CD14-positive monocyte (primary cell): ENCODE measurements around the gene MCCD1. TPM values are rescaled to one million over a fixed set of nuclear protein-coding genes. Genes with fewer than 3 reads are reported as not detected.

ENCODE experiments used
- DNase-seq, 3 donors: peaks; one replicate each; pipeline ENCODE4 v3.0.0-alpha.2; 2011 to 2022
- H2AFZ ChIP-seq: 2 replicates; pipeline ENCODE4 v1.6.0; 2012; ENCODE audit warnings: mild to moderate bottlenecking, low read depth, low read length, inconsistent platforms; ENCODE audit not compliant: insufficient read depth, poor library complexity, severe bottlenecking
- H3K27ac ChIP-seq, 2 donors: 1 replicate in 1 of 2; 2 replicates in 1 of 2; pipeline ENCODE4 v1.5.1; 2012 to 2013; ENCODE audit warnings: low read length in 2 of 2, control low read depth in 1 of 2, inconsistent platforms in 1 of 2, low read depth in 1 of 2, mild to moderate bottlenecking in 1 of 2
- H3K27me3 ChIP-seq, 2 donors: one replicate each; pipeline versions ENCODE4 v1.6.0 to v1.6.1; 2011 to 2013; ENCODE audit warnings: low read length in 2 of 2; ENCODE audit not compliant: control insufficient read depth in 2 of 2, insufficient read depth in 2 of 2
- H3K36me3 ChIP-seq, 2 donors: replicated peaks in 1 of 2; 1 replicate in 1 of 2; 2 replicates in 1 of 2; pipeline versions ENCODE4 v1.5.1 to v1.6.1; 2012 to 2013; ENCODE audit warnings: low read length in 2 of 2, control low read depth in 1 of 2, inconsistent platforms in 1 of 2, mild to moderate bottlenecking in 1 of 2; ENCODE audit not compliant: insufficient read depth in 2 of 2, control insufficient read depth in 1 of 2
- H3K4me1 ChIP-seq, 2 donors: 1 replicate in 1 of 2; 2 replicates in 1 of 2; pipeline versions ENCODE4 v1.5.1 to v1.6.1; 2012 to 2013; ENCODE audit warnings: low read length in 2 of 2, control low read depth in 1 of 2, inconsistent platforms in 1 of 2, mild to moderate bottlenecking in 1 of 2, moderate library complexity in 1 of 2; ENCODE audit not compliant: insufficient read depth in 2 of 2, control insufficient read depth in 1 of 2
- H3K4me2 ChIP-seq: replicated peaks from 2 replicates; pipeline ENCODE3; 2012; ENCODE audit warnings: low read length, moderate library complexity, mild to moderate bottlenecking; ENCODE audit not compliant: poor library complexity, severe bottlenecking; ENCODE audit errors: extremely low read depth
- H3K4me3 ChIP-seq, 3 experiments: fragments of 200-600 bp in 1 of 3; sonication (generic) in 1 of 3; replicated peaks in 1 of 3; 1 replicate in 2 of 3; 2 replicates in 1 of 3; pipeline ENCODE4 v1.5.1; 2011 to 2013; ENCODE audit warnings: low read length in 3 of 3, mild to moderate bottlenecking in 3 of 3, control low read depth in 2 of 3, low read depth in 2 of 3, inconsistent platforms in 1 of 3, moderate library complexity in 1 of 3
- H3K79me2 ChIP-seq: 2 replicates; pipeline ENCODE4 v1.6.0; 2012; ENCODE audit warnings: mild to moderate bottlenecking, control low read depth, inconsistent platforms, low read length, moderate library complexity; ENCODE audit not compliant: insufficient read depth
- H3K9ac ChIP-seq: 2 replicates; pipeline ENCODE4 v1.6.0; 2017; ENCODE audit warnings: low read length, mild to moderate bottlenecking; ENCODE audit not compliant: insufficient read depth, poor library complexity, severe bottlenecking
- H3K9me3 ChIP-seq, 2 donors: replicated peaks in 1 of 2; 1 replicate in 1 of 2; 2 replicates in 1 of 2; pipeline versions ENCODE4 v1.5.1 to v1.6.1; 2012 to 2013; ENCODE audit warnings: low read length in 2 of 2, control low read depth in 1 of 2; ENCODE audit not compliant: control insufficient read depth in 1 of 2, insufficient read depth in 1 of 2
- H4K20me1 ChIP-seq: 2 replicates; pipeline ENCODE4 v1.6.0; 2012; ENCODE audit warnings: mild to moderate bottlenecking, low read length, control low read depth, moderate library complexity; ENCODE audit not compliant: insufficient read depth
- H3K27ac Mint-ChIP-seq, 7 donors: one replicate each; pipeline ENCODE4 v1.8.0; 2020; ENCODE audit warnings: mild to moderate bottlenecking in 7 of 7, mixed read lengths in 7 of 7, moderate library complexity in 6 of 7, inconsistent platforms in 2 of 7
- H3K27me3 Mint-ChIP-seq, 3 donors: one replicate each; pipeline ENCODE4 v1.8.0; 2021 to 2022; ENCODE audit warnings: low read depth in 3 of 3, mild to moderate bottlenecking in 3 of 3, mixed read lengths in 3 of 3, moderate library complexity in 3 of 3, inconsistent platforms in 1 of 3
- H3K36me3 Mint-ChIP-seq, 2 donors: one replicate each; pipeline ENCODE4 v1.8.0; 2020; ENCODE audit warnings: mixed read lengths in 2 of 2, inconsistent platforms in 1 of 2, mild to moderate bottlenecking in 1 of 2
- H3K4me1 Mint-ChIP-seq: one replicate; pipeline ENCODE4 v1.8.0; 2020; ENCODE audit warnings: mild to moderate bottlenecking, mixed read lengths
- H3K4me3 Mint-ChIP-seq, 2 donors: one replicate each; pipeline ENCODE4 v1.8.0; 2020; ENCODE audit warnings: mild to moderate bottlenecking in 2 of 2, mixed read lengths in 2 of 2, moderate library complexity in 1 of 2
- H3K9me3 Mint-ChIP-seq, 7 donors: one replicate each; pipeline ENCODE4 v1.8.0; 2020 to 2022; ENCODE audit warnings: mixed read lengths in 7 of 7, mild to moderate bottlenecking in 6 of 7, moderate library complexity in 6 of 7, inconsistent platforms in 2 of 7
- WGBS: methylation state at CpG from one replicate; pipeline ENCODE4 v1.1.5; 2013; ENCODE audit warnings: missing lambda C conversion rate; ENCODE audit not compliant: insufficient coverage; 5-methylcytosine and 5-hydroxymethylcytosine counted together
- intact Hi-C, 2 donors: fragments of 100-400 bp; cut with micrococcal nuclease; formaldehyde crosslinking; loops; one replicate each; pipeline versions ENCODE4 v1.15.0 to v1.15.1; 2023
- polyA plus RNA-seq, 3 donors: library from polyadenylated mRNA; depleted of rRNA in 1 of 3; unstranded in 2 of 3; stranded (reverse) in 1 of 3; fragments of 300-500 nt in 2 of 3; fragments of >200 nt in 1 of 3; fragmentation: Illumina TruSeq in 2 of 3; gene quantifications; 1 replicate in 2 of 3; 2 replicates in 1 of 3; pipeline ENCODE4 v1.2.3, GENCODE V29; 2012 to 2021
- TF ChIP-seq, protein P1 (sequence below): fragments of 200-600 bp; IDR thresholded peaks from one replicate; pipeline ENCODE4 v1.8.0; 2022; ENCODE audit warnings: antibody characterized with exemption, mild to moderate bottlenecking

Gene MCCD1
- polyA plus RNA-seq, 3 donors = not detected

DNA sequence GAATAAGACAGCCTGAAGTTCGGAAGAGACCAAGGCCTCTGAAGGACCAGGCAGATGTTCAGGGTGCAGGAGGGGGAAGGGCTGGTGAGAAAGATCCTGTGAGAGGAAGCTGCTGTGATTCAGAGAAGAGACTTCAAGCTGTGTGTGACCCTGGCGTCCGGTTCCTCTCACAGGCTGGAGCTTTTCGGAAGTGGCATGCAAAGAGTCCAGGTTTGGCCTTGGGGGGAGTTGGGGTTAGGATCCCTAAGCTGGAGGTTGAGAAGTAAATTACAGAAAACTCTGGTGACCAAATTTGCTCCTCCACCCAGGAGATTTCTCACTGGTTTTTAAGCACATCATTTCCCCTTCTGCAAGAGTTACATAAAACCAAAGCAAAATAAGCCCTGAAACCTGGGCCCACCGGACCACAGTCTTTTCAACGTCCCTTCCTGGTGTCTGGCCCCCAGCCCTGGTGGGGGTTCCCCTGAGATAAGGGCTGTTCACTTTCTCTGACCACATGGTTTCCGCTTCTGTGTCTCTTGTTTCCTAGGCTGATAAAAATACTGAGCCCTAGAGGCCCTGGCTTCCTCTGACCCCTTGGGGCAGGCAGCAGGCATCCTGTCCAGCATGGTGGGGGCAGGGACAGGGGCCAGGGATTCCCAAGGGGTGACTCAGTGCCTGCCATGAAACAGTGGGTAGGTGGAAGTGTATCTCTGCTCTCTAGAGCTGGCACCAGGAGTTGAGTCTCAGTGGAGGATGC, 31.4 kb downstream of the MCCD1 start:
- no peaks in the 10 kb centered on the region for H3K9me3 ChIP-seq
- H3K27me3 Mint-ChIP-seq = peaks cover 0 to 4% (median 0%) of the 10 kb centered on the region in 3 donors
- H3K4me1 Mint-ChIP-seq = peaks cover 84% of the 10 kb centered on the region
- H2AFZ ChIP-seq = no peak overlapping the region
- TF ChIP-seq, protein P1, sequence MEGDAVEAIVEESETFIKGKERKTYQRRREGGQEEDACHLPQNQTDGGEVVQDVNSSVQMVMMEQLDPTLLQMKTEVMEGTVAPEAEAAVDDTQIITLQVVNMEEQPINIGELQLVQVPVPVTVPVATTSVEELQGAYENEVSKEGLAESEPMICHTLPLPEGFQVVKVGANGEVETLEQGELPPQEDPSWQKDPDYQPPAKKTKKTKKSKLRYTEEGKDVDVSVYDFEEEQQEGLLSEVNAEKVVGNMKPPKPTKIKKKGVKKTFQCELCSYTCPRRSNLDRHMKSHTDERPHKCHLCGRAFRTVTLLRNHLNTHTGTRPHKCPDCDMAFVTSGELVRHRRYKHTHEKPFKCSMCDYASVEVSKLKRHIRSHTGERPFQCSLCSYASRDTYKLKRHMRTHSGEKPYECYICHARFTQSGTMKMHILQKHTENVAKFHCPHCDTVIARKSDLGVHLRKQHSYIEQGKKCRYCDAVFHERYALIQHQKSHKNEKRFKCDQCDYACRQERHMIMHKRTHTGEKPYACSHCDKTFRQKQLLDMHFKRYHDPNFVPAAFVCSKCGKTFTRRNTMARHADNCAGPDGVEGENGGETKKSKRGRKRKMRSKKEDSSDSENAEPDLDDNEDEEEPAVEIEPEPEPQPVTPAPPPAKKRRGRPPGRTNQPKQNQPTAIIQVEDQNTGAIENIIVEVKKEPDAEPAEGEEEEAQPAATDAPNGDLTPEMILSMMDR = no peak
- H3K4me3 ChIP-seq = peak overlapping the region in 2 of 3 experiments; percentile 4 to 66
- H3K4me3 Mint-ChIP-seq = peak overlapping the region; percentile 79 to 81
- H3K36me3 Mint-ChIP-seq = peaks cover 15 to 26% of the 10 kb centered on the region in 2 donors
- H3K4me1 ChIP-seq = peaks cover 84 to 85% of the 10 kb centered on the region in 2 donors
- no peaks in the 10 kb centered on the region for H4K20me1 ChIP-seq
- no peaks in the 10 kb centered on the region for H3K36me3 ChIP-seq
- peaks cover 15% of the 10 kb centered on the region for H3K79me2 ChIP-seq
- peak overlapping the region; percentile 78 for H3K4me2 ChIP-seq
- 0% methylated on average over 4 of the region's 7 CpGs for WGBS
- intact Hi-C loops = loop anchor here in 1 of 2 donors (1.0 to 2.0 kb wide), 2 partner anchors 8 to 27 kb away; partner anchors contain the start of gene LST1
- H3K27me3 ChIP-seq = no peaks in the 10 kb centered on the region
- no peaks in the 10 kb centered on the region for H3K9me3 Mint-ChIP-seq
- peak; percentile 94 to 97 (median 95) for DNase-seq
- H3K9ac ChIP-seq = peak overlapping the region; percentile 75
- H3K27ac ChIP-seq = peak overlapping the region; percentile 96 to 98
- peak overlapping the region; percentile 91 to 98 (median 94) for H3K27ac Mint-ChIP-seq

DNA sequence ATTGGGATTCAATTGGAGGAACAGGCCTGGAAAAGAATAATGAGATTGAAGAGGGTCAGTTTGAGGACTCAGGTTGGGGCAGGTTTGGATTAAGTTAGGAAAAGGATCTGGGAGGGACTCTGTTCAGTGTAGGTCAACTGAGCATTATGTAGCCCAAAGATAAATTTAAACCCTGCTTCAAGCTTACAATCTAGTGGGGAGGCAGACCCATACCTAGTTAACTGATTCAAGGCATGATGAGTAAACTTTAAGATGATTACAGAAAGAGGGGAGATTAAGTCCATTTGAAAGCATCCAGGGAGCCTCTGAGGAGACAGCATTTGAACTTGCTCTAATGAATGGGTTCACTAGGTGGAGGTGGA, 31.9 kb downstream of the MCCD1 start:
- peaks cover 87% of the 10 kb centered on the region for H3K4me1 Mint-ChIP-seq
- peaks cover 0 to 4% (median 0%) of the 10 kb centered on the region in 3 donors for H3K27me3 Mint-ChIP-seq
- intact Hi-C loops = loop anchor here in 1 of 2 donors (1.0 kb wide), 1 partner anchor 8 kb away; no protein-coding TSS in a partner anchor
- Histone ChIP-seq H3K4me1 (peaks cover 84 to 85% of the 10 kb centered on the region in 2 donors), H3K4me2 (peak overlapping the region; percentile 78), H3K27me3 (no peaks in the 10 kb centered on the region), H3K36me3 (no peaks in the 10 kb centered on the region), H3K9me3 (no peaks in the 10 kb centered on the region), H3K9ac (peak overlapping the region; percentile 75), H3K27ac (peak overlapping the region; percentile 96 to 98), H4K20me1 (no peaks in the 10 kb centered on the region), H2AFZ (no peak overlapping the region), H3K79me2 (peaks cover 15% of the 10 kb centered on the region), H3K4me3 (peak overlapping the region in 2 of 3 experiments; percentile 4 to 66)
- no peak for DNase-seq
- peak overlapping the region; percentile 91 to 98 (median 94) for H3K27ac Mint-ChIP-seq
- H3K9me3 Mint-ChIP-seq = no peaks in the 10 kb centered on the region
- H3K36me3 Mint-ChIP-seq = peaks cover 18 to 26% of the 10 kb centered on the region in 2 donors
- H3K4me3 Mint-ChIP-seq = peak overlapping the region; percentile 79 to 81
- TF ChIP-seq, protein P1 = no peak
